K562 (cell line): ENCODE measurements around the gene ZNF691. TPM values are rescaled to one million over a fixed set of nuclear protein-coding genes. Genes with fewer than 3 reads are reported as not detected.

Experiments
- CBFA2T3 ChIP-seq: fragments of 450-650 bp; IDR thresholded peaks from 2 replicates; pipeline ENCODE4 v1.6.1; 2017
- CREB5 ChIP-seq: fragments of 250-450 bp; sonication (Bioruptor Pico); IDR thresholded peaks from 2 replicates; pipeline ENCODE4 v1.5.0; 2020; ENCODE audit warnings: mild to moderate bottlenecking
- HDAC6 ChIP-seq: IDR thresholded peaks from 2 replicates; pipeline ENCODE4 v1.6.1; 2012; ENCODE audit warnings: low read depth, mild to moderate bottlenecking, control low read depth, inconsistent platforms, low read length, moderate library complexity
- KDM2B ChIP-seq: fragments of 250-450 bp; sonication (Bioruptor Pico); IDR thresholded peaks from 2 replicates; pipeline ENCODE4 v1.8.0; 2021; ENCODE audit warnings: mild to moderate bottlenecking, moderate library complexity
- MAX ChIP-seq: sonication (generic); formaldehyde crosslinking; IDR thresholded peaks from 2 replicates; pipeline ENCODE4 v1.9.0; 2022; ENCODE audit warnings: mild to moderate bottlenecking, missing genetic modification reagents
- MTF1 ChIP-seq: fragments of 250-450 bp; sonication (Bioruptor Pico); IDR thresholded peaks from 2 replicates; pipeline ENCODE4 v1.9.0; 2021; ENCODE audit warnings: moderate library complexity, mild to moderate bottlenecking, inconsistent platforms, borderline replicate concordance
- NONO ChIP-seq, 2 experiments: fragments of 200-400 bp in 1 of 2; fragments of 450-650 bp in 1 of 2; formaldehyde crosslinking in 1 of 2; IDR thresholded peaks; 2 replicates each; pipeline ENCODE4 v1.6.1; 2017; ENCODE audit warnings: low read depth in 2 of 2, mild to moderate bottlenecking in 2 of 2, moderate library complexity in 2 of 2, low read length in 1 of 2
- TBP ChIP-seq: optimal IDR thresholded peaks from 2 replicates; pipeline ENCODE3; 2011; ENCODE audit warnings: low read depth, low read length, improper control_type of control experiment
- TCF15 ChIP-seq: fragments of 250-450 bp; sonication (Bioruptor Pico); IDR thresholded peaks from 2 replicates; pipeline ENCODE4 v1.8.0; 2022; ENCODE audit warnings: moderate library complexity, mild to moderate bottlenecking, inconsistent platforms
- TGIF2 ChIP-seq: sonication (generic); formaldehyde crosslinking; IDR thresholded peaks from 2 replicates; pipeline ENCODE4 v1.8.1; 2022; ENCODE audit warnings: mild to moderate bottlenecking, missing genetic modification reagents, moderate library complexity
- U2AF2 ChIP-seq: fragments of 200-400 bp; formaldehyde crosslinking; optimal IDR thresholded peaks from 2 replicates; pipeline ENCODE3; 2017; ENCODE audit warnings: low read depth, mild to moderate bottlenecking, low read length
- ZBTB40 ChIP-seq, 2 experiments: fragments of 450-650 bp in 1 of 2; sonication (generic) in 1 of 2; formaldehyde crosslinking in 1 of 2; IDR thresholded peaks; 2 replicates each; pipeline versions ENCODE4 v1.7.1 to v1.9.0; 2016 to 2022; ENCODE audit warnings: inconsistent platforms in 1 of 2, mild to moderate bottlenecking in 1 of 2, missing genetic modification reagents in 1 of 2
- ZNF124 ChIP-seq: sonication (generic); formaldehyde crosslinking; IDR thresholded peaks from 2 replicates; pipeline ENCODE4 v1.8.1; 2022; ENCODE audit warnings: missing genetic modification reagents
- ZNF324 ChIP-seq: fragments of 250-450 bp; sonication (Bioruptor Pico); IDR thresholded peaks from 2 replicates; pipeline ENCODE4 v1.4.0; 2020; ENCODE audit warnings: mild to moderate bottlenecking
- ZNF551 ChIP-seq: fragments of 250-450 bp; sonication (Bioruptor Pico); IDR thresholded peaks from 2 replicates; pipeline ENCODE4 v1.5.0; 2021; ENCODE audit warnings: mild to moderate bottlenecking, moderate library complexity
- ZZZ3 ChIP-seq: fragments of 450-650 bp; IDR thresholded peaks from 2 replicates; pipeline ENCODE4 v1.6.1; 2016; ENCODE audit warnings: antibody characterized with exemption, mild to moderate bottlenecking, moderate library complexity
- polyA plus RNA-seq, 8 experiments: library from polyadenylated mRNA; depleted of rRNA in 4 of 8; stranded (reverse) in 5 of 8; unstranded in 3 of 8; fragments of >200 nt; fragmentation: Nextera tagmentation in 2 of 8; fragmentation: Illumina TruSeq in 1 of 8; extraction: Ambion mirVana in 2 of 8; extraction: Trizol in 1 of 8; gene quantifications; 2 replicates each; pipeline versions ENCODE4 v1.2.1 to v1.2.3, GENCODE V29; 2011 to 2014; ENCODE audit warnings: inconsistent platforms in 1 of 8, missing spikeins in 1 of 8
- total RNA-seq, 7 experiments: library from RNA; depleted of rRNA in 6 of 7; stranded (reverse); fragments of >200 nt in 6 of 7; fragmentation: Illumina TruSeq in 2 of 7; extraction: Trizol in 2 of 7; gene quantifications; 2 replicates each; pipeline versions ENCODE4 v1.2.1 to v1.2.3, GENCODE V29; 2011 to 2021; ENCODE audit warnings: low replicate concordance in 1 of 7

ZNF691 gene
- total and polyA plus RNA-seq, 9 of the 15 experiments (the other 6 are each of a cell fraction or from before 2014, with no cell fraction given), result 10.7 to 30.4 (median 14.8) TPM

GRCh38 chr1:42816585-42817439, 29.6 kb upstream of the ZNF691 start, which contains the start of the genes ERMAP and SVBP (continued):
- TF ChIP-seq ZBTB40 (IDR thresholded peaks at IDR 0.05) (0 out of 2 replicates have a peak, but pooled peaks have one; percentile 15), ZBTB40 (CRISPR knock-in tag; IDR thresholded peaks at IDR 0.05) (no peak), CBFA2T3 (0 out of 2 replicates have a peak, but pooled peaks have one; percentile 6), TCF15 (CRISPR knock-in tag) (no peak), ZZZ3 (no peak), ZNF124 (CRISPR knock-in tag) (no peak), CREB5 (CRISPR knock-in tag) (no peak), MTF1 (CRISPR knock-in tag) (no peak), MAX (peak; percentile 29; the same call in 1 of the 2 replicates), NONO (IDR thresholded peaks at IDR 0.05; ENCODE audit: low read depth in 2 of 2, low read length in 1 of 2) (peak in 1 of 2 experiments; percentile 66; a peak in 1 of 4 replicates), KDM2B (CRISPR knock-in tag) (no peak), ZNF551 (CRISPR knock-in tag) (no peak), U2AF2 (no peak), TBP (peak; percentile 83), HDAC6 (no peak), ZNF324 (CRISPR knock-in tag) (no peak), TGIF2 (no peak)
